OCI-LY3 (cell line): Measurements from ENCODE around the gene CNPY4.

Experiments used
- EZH2phosphoT487 ChIP-seq: fragments of 200-600 bp; shearing (Covaris generic); IDR thresholded peaks from 2 replicates; pipeline ENCODE4 v1.6.1; 2018; ENCODE audit warnings: antibody characterized with exemption, mixed run types, low read depth
- TF ChIP-seq, protein P1 (sequence below): fragments of 200-600, 300-600 bp; sonication (generic); IDR thresholded peaks from 2 replicates; pipeline ENCODE4 v1.5.1; 2014; ENCODE audit warnings: antibody characterized with exemption, low read length, low read depth

DNA sequence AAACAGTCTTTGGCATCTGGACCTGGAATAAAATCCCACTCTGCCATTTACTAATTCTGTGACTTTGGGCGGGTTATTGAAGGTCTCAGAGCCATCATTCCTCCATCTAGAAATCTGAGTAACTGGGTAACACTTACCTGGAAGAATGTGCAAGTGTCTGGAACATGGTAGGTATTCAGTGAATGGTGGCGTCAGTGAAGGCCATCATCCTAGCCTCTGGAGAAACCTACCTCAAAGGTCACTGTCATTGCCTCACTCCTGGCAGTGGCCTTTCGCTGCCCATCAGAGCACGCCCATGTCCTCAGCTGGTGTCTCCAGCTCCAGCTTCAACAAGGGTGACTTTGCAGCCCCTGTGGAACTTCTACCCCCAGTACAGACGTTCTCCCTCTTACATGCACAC, 44.4 kb downstream of the CNPY4 start:
- TF ChIP-seq, protein P1, sequence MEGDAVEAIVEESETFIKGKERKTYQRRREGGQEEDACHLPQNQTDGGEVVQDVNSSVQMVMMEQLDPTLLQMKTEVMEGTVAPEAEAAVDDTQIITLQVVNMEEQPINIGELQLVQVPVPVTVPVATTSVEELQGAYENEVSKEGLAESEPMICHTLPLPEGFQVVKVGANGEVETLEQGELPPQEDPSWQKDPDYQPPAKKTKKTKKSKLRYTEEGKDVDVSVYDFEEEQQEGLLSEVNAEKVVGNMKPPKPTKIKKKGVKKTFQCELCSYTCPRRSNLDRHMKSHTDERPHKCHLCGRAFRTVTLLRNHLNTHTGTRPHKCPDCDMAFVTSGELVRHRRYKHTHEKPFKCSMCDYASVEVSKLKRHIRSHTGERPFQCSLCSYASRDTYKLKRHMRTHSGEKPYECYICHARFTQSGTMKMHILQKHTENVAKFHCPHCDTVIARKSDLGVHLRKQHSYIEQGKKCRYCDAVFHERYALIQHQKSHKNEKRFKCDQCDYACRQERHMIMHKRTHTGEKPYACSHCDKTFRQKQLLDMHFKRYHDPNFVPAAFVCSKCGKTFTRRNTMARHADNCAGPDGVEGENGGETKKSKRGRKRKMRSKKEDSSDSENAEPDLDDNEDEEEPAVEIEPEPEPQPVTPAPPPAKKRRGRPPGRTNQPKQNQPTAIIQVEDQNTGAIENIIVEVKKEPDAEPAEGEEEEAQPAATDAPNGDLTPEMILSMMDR = no peak
- no peak for TF ChIP-seq EZH2phosphoT487
